IMR-90 (cell line): ENCODE data around the gene USP40. TPM values are rescaled to one million over a fixed set of nuclear protein-coding genes. Genes with fewer than 3 reads are reported as not detected.

Experiments used
- ATAC-seq: fragments of 200-7000 bp; cut with Tn5 transposase; 2 replicates; pipeline ENCODE4 v1.9.1; 2020; ENCODE audit warnings: low read depth, mild to moderate bottlenecking, moderate library complexity
- BruUV-seq: library from RNA; stranded (reverse); fragments of 400-500 nt; replicated peaks from 2 replicates; lab custom pipeline; 2021; lab: Mats Ljungman, UMichigan
- CTCF ChIA-PET: fragments of 300-600 bp; formaldehyde crosslinking; extraction: SDS; loops from one replicate; lab custom pipeline; 2021; ENCODE audit warnings: antibody characterized with exemption; lab: Yijun Ruan, JAX
- POLR2A ChIA-PET: fragments of 300-600 bp; sonication (Branson Sonifier 250); formaldehyde crosslinking; loops from one replicate; lab custom pipeline; 2022; ENCODE audit warnings: antibody characterized with exemption; ENCODE audit not compliant: unreplicated experiment; lab: Charles Lee
- DNase-seq: peaks from one replicate; pipeline ENCODE4 v3.0.0; 2013
- H2AFZ ChIP-seq: replicated peaks from 2 replicates; pipeline ENCODE3; 2013; ENCODE audit warnings: low read length, mild to moderate bottlenecking; ENCODE audit not compliant: poor library complexity
- H2AK5ac ChIP-seq: 2 replicates; pipeline ENCODE4 v1.6.1; 2013; ENCODE audit warnings: low read depth, low read length, inconsistent platforms
- H2AK9ac ChIP-seq: replicated peaks from 2 replicates; pipeline ENCODE3; 2013; ENCODE audit warnings: mild to moderate bottlenecking, low read depth, low read length, moderate library complexity; ENCODE audit not compliant: poor library complexity
- H2BK120ac ChIP-seq: 2 replicates; pipeline ENCODE4 v1.6.1; 2013; ENCODE audit warnings: low read depth, low read length, inconsistent platforms
- H2BK15ac ChIP-seq: 3 replicates; pipeline ENCODE4 v1.6.1; 2013; ENCODE audit warnings: low read depth, low read length, inconsistent platforms
- H2BK20ac ChIP-seq: 2 replicates; pipeline ENCODE4 v1.6.1; 2013; ENCODE audit warnings: low read depth, mild to moderate bottlenecking, inconsistent platforms, low read length, moderate library complexity
- H2BK5ac ChIP-seq: 2 replicates; pipeline ENCODE4 v1.6.1; 2013; ENCODE audit warnings: mild to moderate bottlenecking, low read depth, low read length, inconsistent platforms; ENCODE audit not compliant: poor library complexity, severe bottlenecking
- H3K14ac ChIP-seq: replicated peaks from 2 replicates; pipeline ENCODE4 v1.6.1; 2013; ENCODE audit warnings: low read depth, low read length, inconsistent platforms
- H3K18ac ChIP-seq: 2 replicates; pipeline ENCODE4 v1.6.1; 2013; ENCODE audit warnings: low read depth, low read length, control low read depth
- H3K23ac ChIP-seq: 2 replicates; pipeline ENCODE4 v1.6.1; 2013; ENCODE audit warnings: low read depth, low read length, inconsistent platforms
- H3K27ac ChIP-seq: 2 replicates; pipeline ENCODE4 v1.5.1; 2013; ENCODE audit warnings: mild to moderate bottlenecking, control low read depth, low read length; ENCODE audit not compliant: insufficient read depth
- H3K27me3 ChIP-seq: 2 replicates; pipeline ENCODE4 v1.6.1; 2013; ENCODE audit warnings: low read length; ENCODE audit not compliant: control insufficient read depth, insufficient read depth
- H3K36me3 ChIP-seq: 2 replicates; pipeline ENCODE4 v1.6.1; 2013; ENCODE audit warnings: low read length, mixed read lengths; ENCODE audit not compliant: control insufficient read depth, insufficient read depth
- H3K4ac ChIP-seq: 2 replicates; pipeline ENCODE4 v1.6.1; 2013; ENCODE audit warnings: low read depth, low read length, inconsistent platforms
- H3K4me1 ChIP-seq: 2 replicates; pipeline ENCODE4 v1.6.1; 2013; ENCODE audit warnings: low read length, mixed read lengths; ENCODE audit not compliant: control insufficient read depth, insufficient read depth
- H3K4me2 ChIP-seq: 2 replicates; pipeline ENCODE4 v1.6.1; 2013; ENCODE audit warnings: low read depth, mild to moderate bottlenecking, control low read depth, low read length, moderate library complexity
- H3K4me3 ChIP-seq: 2 replicates; pipeline ENCODE4 v1.5.1; 2013; ENCODE audit warnings: low read depth, mild to moderate bottlenecking, control low read depth, low read length, moderate library complexity; ENCODE audit not compliant: insufficient read depth
- H3K56ac ChIP-seq: 2 replicates; pipeline ENCODE4 v1.6.1; 2013; ENCODE audit warnings: low read length, inconsistent platforms; ENCODE audit not compliant: insufficient read depth; ENCODE audit errors: extremely low read depth
- H3K79me1 ChIP-seq, 2 experiments: 2 replicates each; pipeline ENCODE4 v1.6.1; 2013; ENCODE audit warnings: low read length in 2 of 2, inconsistent platforms in 1 of 2, low read depth in 1 of 2
- H3K9ac ChIP-seq: 2 replicates; pipeline ENCODE4 v1.6.1; 2013; ENCODE audit warnings: low read depth, low read length, control low read depth
- H3K9me1 ChIP-seq: 2 replicates; pipeline ENCODE4 v1.6.1; 2013; ENCODE audit warnings: low read length, inconsistent platforms; ENCODE audit not compliant: insufficient read depth
- H3K9me3 ChIP-seq: 2 replicates; pipeline ENCODE4 v1.6.1; 2013; ENCODE audit warnings: low read length; ENCODE audit not compliant: control insufficient read depth, insufficient read depth
- H4K20me1 ChIP-seq: 2 replicates; pipeline ENCODE4 v1.6.1; 2013; ENCODE audit warnings: low read length, inconsistent platforms; ENCODE audit not compliant: insufficient read depth
- H4K5ac ChIP-seq: 2 replicates; pipeline ENCODE4 v1.6.1; 2013; ENCODE audit warnings: mild to moderate bottlenecking, low read depth, low read length, control low read depth
- H4K8ac ChIP-seq, 2 experiments: 2 replicates each; pipeline ENCODE4 v1.6.1; 2013; ENCODE audit warnings: low read depth in 2 of 2, low read length in 2 of 2, control low read depth in 1 of 2, inconsistent platforms in 1 of 2
- H4K91ac ChIP-seq: 2 replicates; pipeline ENCODE4 v1.6.1; 2013; ENCODE audit warnings: low read depth, low read length, inconsistent platforms; ENCODE audit not compliant: insufficient read depth
- CEBPB ChIP-seq: IDR thresholded peaks from 2 replicates; pipeline ENCODE4 v1.6.1; 2012; ENCODE audit warnings: low read depth, low read length, improper control_type of control experiment
- CHD1 ChIP-seq: IDR thresholded peaks from 2 replicates; pipeline ENCODE4 v1.6.1; 2012; ENCODE audit warnings: low read depth, low read length, improper control_type of control experiment
- FOS ChIP-seq: fragments of 150-350 bp; IDR thresholded peaks from 2 replicates; pipeline ENCODE4 v1.6.1; 2016; ENCODE audit warnings: low read depth, low read length
- MAFK ChIP-seq: IDR thresholded peaks from 2 replicates; pipeline ENCODE4 v1.6.1; 2012; ENCODE audit warnings: low read depth, low read length, improper control_type of control experiment
- MAZ ChIP-seq: IDR thresholded peaks from 2 replicates; pipeline ENCODE4 v1.6.1; 2012; ENCODE audit warnings: low read depth, mild to moderate bottlenecking, low read length, improper control_type of control experiment, moderate library complexity, borderline replicate concordance
- MXI1 ChIP-seq: IDR thresholded peaks from 2 replicates; pipeline ENCODE4 v1.6.1; 2012; ENCODE audit warnings: low read depth, mild to moderate bottlenecking, low read length, moderate library complexity, borderline replicate concordance
- NFE2L2 ChIP-seq: fragments of 150-350 bp; IDR thresholded peaks from 2 replicates; pipeline ENCODE4 v1.6.1; 2016; ENCODE audit warnings: low read depth, mild to moderate bottlenecking, low read length
- POLR2A ChIP-seq: IDR thresholded peaks from 2 replicates; pipeline ENCODE4 v1.6.1; 2012; ENCODE audit warnings: mild to moderate bottlenecking, low read depth, low read length
- RAD21 ChIP-seq: IDR thresholded peaks from 2 replicates; pipeline ENCODE4 v1.6.1; 2012; ENCODE audit warnings: low read length, improper control_type of control experiment
- RCOR1 ChIP-seq: IDR thresholded peaks from 2 replicates; pipeline ENCODE4 v1.6.1; 2012; ENCODE audit warnings: mild to moderate bottlenecking, low read length, improper control_type of control experiment; ENCODE audit not compliant: insufficient replicate concordance
- RFX5 ChIP-seq: IDR thresholded peaks from 2 replicates; pipeline ENCODE4 v1.8.0; 2012; ENCODE audit warnings: low read depth, mild to moderate bottlenecking, low read length, moderate library complexity
- SMC3 ChIP-seq: fragments of 150-350 bp; IDR thresholded peaks from 2 replicates; pipeline ENCODE4 v1.6.1; 2016; ENCODE audit warnings: low read depth, mild to moderate bottlenecking, antibody characterized with exemption, low read length, moderate library complexity
- dilution Hi-C: fragments of 300-500 bp; cut with HindIII; formaldehyde crosslinking; loops from one replicate; pipeline ENCODE4 v1.14.3; 2018; ENCODE audit warnings: low sequenced_read_pairs; ENCODE audit not compliant: unreplicated experiment
- in situ Hi-C: fragments of 300-500 bp; cut with MboI; formaldehyde crosslinking; loops from 3 replicates; pipeline ENCODE4 v1.14.3; 2019; ENCODE audit warnings: low sequenced_read_pairs, inconsistent platforms, mixed read lengths
- intact Hi-C: fragments of 100-400 bp; cut with micrococcal nuclease; formaldehyde crosslinking; loops from 2 replicates; pipeline ENCODE4 v1.10.0; 2022
- polyA plus RNA-seq, 3 experiments: library from polyadenylated mRNA; depleted of rRNA; stranded (reverse); fragments of >200 nt; gene quantifications; 2 replicates each; pipeline ENCODE4 v1.2.3, GENCODE V29; 2012; ENCODE audit warnings: low replicate concordance in 1 of 3
- total RNA-seq: library from RNA; depleted of rRNA; stranded (reverse); fragments of >200 nt; gene quantifications from 2 replicates; pipeline ENCODE4 v1.2.3, GENCODE V29; 2012
- TF ChIP-seq, protein P1 (sequence below): fragments of 150-350 bp; IDR thresholded peaks from 2 replicates; pipeline ENCODE4 v1.6.1; 2017; ENCODE audit warnings: mild to moderate bottlenecking, antibody characterized with exemption, low read length, low read depth
- TF ChIP-seq, protein P2 (sequence below): conservative IDR thresholded peaks from 2 replicates; pipeline ENCODE4 v1.5.1; 2012; ENCODE audit warnings: mild to moderate bottlenecking, low read depth, low read length, improper control_type of control experiment
- TF ChIP-seq, protein P3 (sequence below): fragments of 150-350 bp; IDR thresholded peaks from 2 replicates; pipeline ENCODE4 v1.6.1; 2016; ENCODE audit warnings: low read depth, mild to moderate bottlenecking, low read length, moderate library complexity, borderline replicate concordance

USP40 gene
- total and polyA plus RNA-seq, 2 of the 4 experiments (the other 2 are of a cell fraction), result 30.1 to 30.8 TPM

DNA sequence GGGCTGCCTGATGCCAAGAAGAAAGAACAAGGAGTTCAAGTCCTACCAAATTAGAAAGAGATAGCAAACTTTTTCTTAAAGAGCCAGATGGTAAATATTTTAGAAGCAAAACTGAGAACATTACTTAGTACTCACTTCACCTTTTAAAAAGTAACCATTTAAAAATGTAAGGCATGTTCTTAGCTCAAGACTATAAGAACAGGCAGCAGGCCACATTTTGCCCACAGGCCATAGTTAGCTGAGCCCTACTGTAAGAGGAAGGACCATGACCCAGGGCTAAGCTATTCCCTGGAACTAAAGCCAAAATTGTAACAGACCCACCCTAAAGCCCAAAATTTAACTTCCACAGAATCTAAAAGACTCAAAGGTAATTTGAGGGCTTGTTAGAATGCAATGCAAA, 31.3 kb downstream of the USP40 start:
- no peak overlapping the region for H3K4ac ChIP-seq
- ChIA-PET POLR2A (no interaction called here), CTCF (interaction anchor here (0.7 kb wide), 1 partner anchor 181 kb away, joined by 3 read pairs; no protein-coding TSS in a partner anchor)
- no peaks in the 10 kb centered on the region for H3K27me3 ChIP-seq
- DNase-seq, result no peak
- H3K9me1 ChIP-seq, result no peaks in the 10 kb centered on the region; the same call in 1 of the 2 replicates
- no peak overlapping the region for H3K27ac ChIP-seq
- no TSS peak for BruUV-seq
- TF ChIP-seq RFX5 (no peak), FOS (no peak), SMC3 (no peak), MAZ (no peak), POLR2A (no peak), MAFK (no peak), NFE2L2 (no peak), CHD1 (no peak), CEBPB (no peak), RAD21 (no peak), RCOR1 (no peak), MXI1 (no peak)
- TF ChIP-seq, protein P1, sequence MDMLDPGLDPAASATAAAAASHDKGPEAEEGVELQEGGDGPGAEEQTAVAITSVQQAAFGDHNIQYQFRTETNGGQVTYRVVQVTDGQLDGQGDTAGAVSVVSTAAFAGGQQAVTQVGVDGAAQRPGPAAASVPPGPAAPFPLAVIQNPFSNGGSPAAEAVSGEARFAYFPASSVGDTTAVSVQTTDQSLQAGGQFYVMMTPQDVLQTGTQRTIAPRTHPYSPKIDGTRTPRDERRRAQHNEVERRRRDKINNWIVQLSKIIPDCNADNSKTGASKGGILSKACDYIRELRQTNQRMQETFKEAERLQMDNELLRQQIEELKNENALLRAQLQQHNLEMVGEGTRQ, result no peak
- TF ChIP-seq, protein P2, sequence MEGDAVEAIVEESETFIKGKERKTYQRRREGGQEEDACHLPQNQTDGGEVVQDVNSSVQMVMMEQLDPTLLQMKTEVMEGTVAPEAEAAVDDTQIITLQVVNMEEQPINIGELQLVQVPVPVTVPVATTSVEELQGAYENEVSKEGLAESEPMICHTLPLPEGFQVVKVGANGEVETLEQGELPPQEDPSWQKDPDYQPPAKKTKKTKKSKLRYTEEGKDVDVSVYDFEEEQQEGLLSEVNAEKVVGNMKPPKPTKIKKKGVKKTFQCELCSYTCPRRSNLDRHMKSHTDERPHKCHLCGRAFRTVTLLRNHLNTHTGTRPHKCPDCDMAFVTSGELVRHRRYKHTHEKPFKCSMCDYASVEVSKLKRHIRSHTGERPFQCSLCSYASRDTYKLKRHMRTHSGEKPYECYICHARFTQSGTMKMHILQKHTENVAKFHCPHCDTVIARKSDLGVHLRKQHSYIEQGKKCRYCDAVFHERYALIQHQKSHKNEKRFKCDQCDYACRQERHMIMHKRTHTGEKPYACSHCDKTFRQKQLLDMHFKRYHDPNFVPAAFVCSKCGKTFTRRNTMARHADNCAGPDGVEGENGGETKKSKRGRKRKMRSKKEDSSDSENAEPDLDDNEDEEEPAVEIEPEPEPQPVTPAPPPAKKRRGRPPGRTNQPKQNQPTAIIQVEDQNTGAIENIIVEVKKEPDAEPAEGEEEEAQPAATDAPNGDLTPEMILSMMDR, result no peak
- TF ChIP-seq, protein P3, sequence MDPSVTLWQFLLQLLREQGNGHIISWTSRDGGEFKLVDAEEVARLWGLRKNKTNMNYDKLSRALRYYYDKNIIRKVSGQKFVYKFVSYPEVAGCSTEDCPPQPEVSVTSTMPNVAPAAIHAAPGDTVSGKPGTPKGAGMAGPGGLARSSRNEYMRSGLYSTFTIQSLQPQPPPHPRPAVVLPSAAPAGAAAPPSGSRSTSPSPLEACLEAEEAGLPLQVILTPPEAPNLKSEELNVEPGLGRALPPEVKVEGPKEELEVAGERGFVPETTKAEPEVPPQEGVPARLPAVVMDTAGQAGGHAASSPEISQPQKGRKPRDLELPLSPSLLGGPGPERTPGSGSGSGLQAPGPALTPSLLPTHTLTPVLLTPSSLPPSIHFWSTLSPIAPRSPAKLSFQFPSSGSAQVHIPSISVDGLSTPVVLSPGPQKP, result no peak
- no peak overlapping the region for H3K4me2 ChIP-seq
- H2AK9ac ChIP-seq, result no peak overlapping the region
- intact Hi-C loops, result loop anchor here (2.0 kb wide), 1 partner anchor 22 kb away; no protein-coding TSS in a partner anchor
- in situ Hi-C loops, result no loop called here
- no peak overlapping the region for H4K91ac ChIP-seq
- H2BK20ac ChIP-seq, result no peak overlapping the region
- H3K79me1 ChIP-seq, result no peaks in the 10 kb centered on the region
- H3K14ac ChIP-seq, result no peak overlapping the region
- no peaks in the 10 kb centered on the region for H3K9me3 ChIP-seq
- no peak overlapping the region for H3K4me3 ChIP-seq
- no peak overlapping the region for H3K23ac ChIP-seq
- H2BK5ac ChIP-seq, result no peak overlapping the region
- H3K4me1 ChIP-seq, result no peaks in the 10 kb centered on the region
- dilution Hi-C loops, result no loop called here
- H4K8ac ChIP-seq, result no peak overlapping the region
- no peak overlapping the region for H3K56ac ChIP-seq
- H4K20me1 ChIP-seq, result no peaks in the 10 kb centered on the region
- no peak overlapping the region for H2BK120ac ChIP-seq
- H2AK5ac ChIP-seq, result no peak overlapping the region
- no peak for ATAC-seq
- H3K36me3 ChIP-seq, result peaks cover 17% of the 10 kb centered on the region
- H4K5ac ChIP-seq, result no peak overlapping the region
- H3K18ac ChIP-seq, result no peak overlapping the region
- no peak overlapping the region for H2BK15ac ChIP-seq
- H3K9ac ChIP-seq, result no peak overlapping the region
- no peak overlapping the region for H2AFZ ChIP-seq
